ENCODE results near the gene HUS1B. TPM values are rescaled to one million over a fixed set of nuclear protein-coding genes. Genes with fewer than 3 reads are reported as not detected.

Gene HUS1B
- total and polyA plus RNA-seq, 3 experiments from 2014 or later, result 0.94 to 1.2 (median 1.1) TPM

- Mint-ChIP-seq H3K27ac (peak overlapping the region in 3 of 8 donors; percentile 32 to 60 (median 45)), H3K27me3 (no peaks in the 10 kb centered on the region), H3K9me3 (no peaks in the 10 kb centered on the region), H3K36me3 (peaks cover 0 to 78% (median 25%) of the 10 kb centered on the region in 3 donors), H3K4me1 (peaks cover 0 to 11% (median 4%) of the 10 kb centered on the region in 3 donors), H3K4me3 (no peak overlapping the region)
- H3K36me3 ChIP-seq (ENCODE audit: insufficient read depth, low read length), result peaks cover 12% of the 10 kb centered on the region
- ChIA-PET CTCF (interaction anchor here (1.3 to 2.0 kb wide), 3 partner anchors 10 to 104 kb away, joined by 4 to 6 read pairs (median 5); no protein-coding TSS in a partner anchor), POLR2A (no interaction called here)
- H3K4me1 ChIP-seq (ENCODE audit: insufficient read depth, low read length), result no peaks in the 10 kb centered on the region
- no peak overlapping the region for H3K27ac ChIP-seq (ENCODE audit: low read depth, low read length)
- no peak overlapping the region for H3K4me3 ChIP-seq (ENCODE audit: low read length)
- DNase-seq, result peak in 1 of 5 donors; percentile 46
- H3K27me3 ChIP-seq (ENCODE audit: insufficient read depth, low read length, poor library complexity, severe bottlenecking), result no peaks in the 10 kb centered on the region
- no peaks in the 10 kb centered on the region for H3K9me3 ChIP-seq (ENCODE audit: low read length)
Measured at GRCh38 chr6:617456-618100, 39.3 kb downstream of the HUS1B start.

DNA sequence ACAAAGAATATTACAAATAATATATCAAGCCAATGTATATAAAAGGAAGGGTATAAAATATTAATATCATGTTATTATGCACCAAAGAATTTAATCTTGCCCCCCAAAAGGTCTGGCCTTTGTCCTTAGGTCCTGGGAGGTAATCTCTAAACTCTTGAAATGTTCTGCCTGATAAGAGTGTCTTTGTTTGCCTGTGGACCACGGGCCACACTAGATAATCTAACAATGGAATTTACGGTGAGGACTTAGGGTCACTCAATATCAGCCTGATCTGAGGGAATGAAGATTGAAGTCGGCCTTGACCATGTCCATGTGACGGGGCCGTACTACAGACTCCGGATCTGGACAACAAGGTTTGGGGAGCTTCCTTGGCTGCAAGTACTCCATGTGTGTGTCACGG lies 42.9 kb downstream of the HUS1B start:
- ChIA-PET POLR2A (no interaction called here), CTCF (no interaction called here)
- Histone ChIP-seq H3K4me1 (ENCODE audit: insufficient read depth, low read length) (no peaks in the 10 kb centered on the region), H3K36me3 (ENCODE audit: insufficient read depth, low read length) (peaks cover 7% of the 10 kb centered on the region), H3K4me3 (ENCODE audit: low read length) (no peak overlapping the region), H3K9me3 (ENCODE audit: low read length) (no peaks in the 10 kb centered on the region), H3K27ac (ENCODE audit: low read depth, low read length) (no peak overlapping the region), H3K27me3 (ENCODE audit: insufficient read depth, low read length, poor library complexity, severe bottlenecking) (no peaks in the 10 kb centered on the region)
- Mint-ChIP-seq H3K4me3 (no peak overlapping the region), H3K27ac (no peak overlapping the region), H3K9me3 (no peaks in the 10 kb centered on the region), H3K27me3 (no peaks in the 10 kb centered on the region), H3K4me1 (no peaks in the 10 kb centered on the region), H3K36me3 (peaks cover 0 to 78% (median 22%) of the 10 kb centered on the region in 3 donors)
- no peak for DNase-seq

- Histone ChIP-seq H3K4me1 (ENCODE audit: insufficient read depth, low read length) (no peaks in the 10 kb centered on the region), H3K9me3 (ENCODE audit: low read length) (no peaks in the 10 kb centered on the region), H3K27me3 (ENCODE audit: insufficient read depth, low read length, poor library complexity, severe bottlenecking) (no peaks in the 10 kb centered on the region), H3K36me3 (ENCODE audit: insufficient read depth, low read length) (peaks cover 10% of the 10 kb centered on the region), H3K4me3 (ENCODE audit: low read length) (no peak overlapping the region), H3K27ac (ENCODE audit: low read depth, low read length) (no peak overlapping the region)
- ChIA-PET CTCF (no interaction called here), POLR2A (no interaction called here)
- Mint-ChIP-seq H3K9me3 (no peaks in the 10 kb centered on the region), H3K4me3 (no peak overlapping the region), H3K27me3 (no peaks in the 10 kb centered on the region), H3K4me1 (peaks cover 0 to 2% (median 0%) of the 10 kb centered on the region in 3 donors), H3K27ac (peak overlapping the region in 1 of 8 donors; percentile 7), H3K36me3 (peaks cover 4 to 77% (median 25%) of the 10 kb centered on the region in 3 donors)
- no peak for DNase-seq
Measured at GRCh38 chr6:611928-612327, 45.0 kb downstream of the HUS1B start.

- CTCF ChIA-PET, result no interaction called here
- no peak overlapping the region for H3K4me3 ChIP-seq (ENCODE audit: low read length)
- Mint-ChIP-seq H3K27ac (peak overlapping the region in 2 of 8 donors; percentile 32 to 33), H3K36me3 (peaks cover 13 to 83% (median 31%) of the 10 kb centered on the region in 3 donors), H3K9me3 (no peaks in the 10 kb centered on the region), H3K27me3 (no peaks in the 10 kb centered on the region), H3K4me1 (peaks cover 0 to 2% (median 0%) of the 10 kb centered on the region in 3 donors), H3K4me3 (no peak overlapping the region)
- peaks cover 16% of the 10 kb centered on the region for H3K36me3 ChIP-seq (ENCODE audit: insufficient read depth, low read length)
- POLR2A ChIA-PET, result no interaction called here
- no peaks in the 10 kb centered on the region for H3K27me3 ChIP-seq (ENCODE audit: insufficient read depth, low read length, poor library complexity, severe bottlenecking)
- DNase-seq, result no peak
- no peaks in the 10 kb centered on the region for H3K4me1 ChIP-seq (ENCODE audit: insufficient read depth, low read length)
- no peaks in the 10 kb centered on the region for H3K9me3 ChIP-seq (ENCODE audit: low read length)
- no peak overlapping the region for H3K27ac ChIP-seq (ENCODE audit: low read depth, low read length)
Measured at GRCh38 chr6:610882-611281, 46.0 kb downstream of the HUS1B start.

DNA sequence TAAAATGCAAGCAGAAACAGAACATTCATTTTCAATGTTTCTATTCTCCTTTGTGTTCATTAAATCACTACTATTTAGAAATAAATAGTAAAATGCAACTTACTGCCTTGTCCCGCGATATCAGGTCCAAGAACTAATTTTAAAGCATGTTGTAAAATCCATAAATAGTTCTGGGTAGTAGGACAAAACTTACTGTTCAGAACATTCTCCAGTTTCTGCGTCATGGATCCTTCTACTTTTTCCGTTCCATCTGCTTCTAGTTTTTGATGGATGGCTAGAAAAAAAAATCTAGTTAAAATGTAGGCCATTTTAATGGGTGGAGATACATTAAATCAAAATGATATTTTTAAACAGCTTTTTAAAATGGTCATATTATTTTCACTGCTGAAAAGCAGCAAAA lies 47.0 kb downstream of the HUS1B start:
- no peak overlapping the region for H3K27ac Mint-ChIP-seq
- H3K27me3 Mint-ChIP-seq, result no peaks in the 10 kb centered on the region
- Histone ChIP-seq H3K4me1 (ENCODE audit: insufficient read depth, low read length) (no peaks in the 10 kb centered on the region), H3K27ac (ENCODE audit: low read depth, low read length) (no peak overlapping the region), H3K4me3 (ENCODE audit: low read length) (no peak overlapping the region), H3K36me3 (ENCODE audit: insufficient read depth, low read length) (peaks cover 16% of the 10 kb centered on the region), H3K9me3 (ENCODE audit: low read length) (no peaks in the 10 kb centered on the region), H3K27me3 (ENCODE audit: insufficient read depth, low read length, poor library complexity, severe bottlenecking) (no peaks in the 10 kb centered on the region)
- POLR2A ChIA-PET, result no interaction called here
- no peak overlapping the region for H3K4me3 Mint-ChIP-seq
- H3K4me1 Mint-ChIP-seq, result peaks cover 0 to 2% (median 0%) of the 10 kb centered on the region in 3 donors
- no peak for DNase-seq
- CTCF ChIA-PET, result no interaction called here
- H3K36me3 Mint-ChIP-seq, result peaks cover 15 to 80% (median 33%) of the 10 kb centered on the region in 3 donors
- H3K9me3 Mint-ChIP-seq, result no peaks in the 10 kb centered on the region

DNA sequence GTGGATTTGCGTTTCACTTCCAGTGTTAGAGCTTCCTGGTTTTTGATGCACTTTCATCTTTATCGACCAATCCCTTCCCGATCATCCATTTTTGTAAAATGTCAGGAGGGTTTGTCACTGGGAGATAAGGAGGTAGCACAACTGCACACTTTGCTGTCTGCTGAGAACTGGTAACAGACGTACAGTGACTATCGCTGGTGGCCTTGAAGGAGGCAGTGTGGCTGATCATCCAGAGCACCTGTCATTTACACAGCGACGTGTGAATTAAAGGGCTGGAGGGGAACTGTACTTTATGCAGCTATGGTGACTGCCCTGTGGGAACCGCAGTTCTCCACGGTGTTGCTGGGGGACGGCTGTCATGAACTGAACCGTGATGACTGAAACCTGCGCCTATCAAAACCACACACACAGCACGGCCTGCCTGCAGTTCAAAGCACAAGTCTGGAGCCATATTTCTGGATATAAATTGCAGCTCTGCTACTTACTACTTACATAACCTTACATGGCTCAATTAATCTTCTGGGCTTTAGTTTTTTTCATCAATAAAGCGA lies 50.0 kb downstream of the HUS1B start:
- Mint-ChIP-seq H3K9me3 (no peaks in the 10 kb centered on the region), H3K27ac (peak overlapping the region in 1 of 8 donors; percentile 22), H3K27me3 (no peaks in the 10 kb centered on the region), H3K4me1 (peaks cover 0 to 2% (median 0%) of the 10 kb centered on the region in 3 donors), H3K4me3 (no peak overlapping the region), H3K36me3 (peaks cover 19 to 76% (median 36%) of the 10 kb centered on the region in 3 donors)
- Histone ChIP-seq H3K4me1 (ENCODE audit: insufficient read depth, low read length) (no peaks in the 10 kb centered on the region), H3K9me3 (ENCODE audit: low read length) (no peaks in the 10 kb centered on the region), H3K27ac (ENCODE audit: low read depth, low read length) (no peak overlapping the region), H3K4me3 (ENCODE audit: low read length) (no peak overlapping the region), H3K27me3 (ENCODE audit: insufficient read depth, low read length, poor library complexity, severe bottlenecking) (no peaks in the 10 kb centered on the region), H3K36me3 (ENCODE audit: insufficient read depth, low read length) (peaks cover 9% of the 10 kb centered on the region)
- ChIA-PET POLR2A (no interaction called here), CTCF (interaction anchor here (1.2 kb wide), 1 partner anchor 115 kb away, joined by 3 read pairs; no protein-coding TSS in a partner anchor)
- no peak for DNase-seq

Other genes starting within 250 kb of the HUS1B start
- gene EXOC2, start 36.0 kb upstream of the HUS1B start, total RNA-seq, result 10 to 100 TPM; 43.1 to 44.6 TPM
- gene EXOC2, start 36.0 kb upstream of the HUS1B start, polyA plus RNA-seq, result 41.5 TPM

All from CD8-positive, alpha-beta memory T cell (primary cell).